ENCODE measurements around the gene KRTAP4-6.
"Not testable (repeated sequence)": the region's sequence is repeated elsewhere in the genome, so short reads cannot be mapped to it uniquely, and the experiment has no call there.

KRTAP4-6 gene

DNA sequence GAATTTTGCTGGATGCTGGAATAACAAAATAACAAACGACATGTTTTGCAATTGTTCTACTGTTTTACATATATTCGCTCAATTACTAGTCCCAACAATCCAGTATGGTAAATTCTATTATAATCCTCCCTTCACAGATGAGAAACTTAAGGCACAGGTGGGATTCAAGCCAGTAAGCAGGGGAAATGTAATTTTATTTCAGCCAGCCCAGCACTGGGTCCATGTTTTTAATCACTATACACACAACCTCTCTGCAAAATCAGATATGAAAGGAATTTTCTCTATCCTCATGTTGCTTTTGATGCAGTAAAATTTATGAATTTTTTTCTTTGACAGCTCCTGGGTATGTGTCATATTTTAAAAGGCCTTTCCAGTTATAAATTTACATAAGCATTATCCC is 4.9 kb upstream of the KRTAP4-6 start:
- no peak for DNase-seq

DNA sequence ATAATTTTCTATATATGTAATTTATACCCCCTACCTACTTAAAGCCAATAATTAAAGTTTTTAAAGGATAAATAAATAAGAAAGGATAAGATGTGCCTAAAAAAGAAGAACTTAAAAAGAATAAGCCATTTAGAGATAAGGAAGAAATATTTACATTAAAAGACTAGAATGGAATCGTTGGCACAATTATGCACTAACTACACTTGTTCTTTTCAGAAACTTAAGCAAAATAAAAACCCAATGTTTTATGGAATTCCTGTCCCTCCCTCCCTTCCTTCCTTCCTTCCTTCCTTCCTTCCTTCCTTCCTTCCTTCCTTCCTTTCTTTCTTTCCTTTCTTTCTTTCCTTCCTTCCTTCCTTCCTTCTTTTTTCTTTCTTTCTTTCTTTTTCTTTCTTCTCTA is 4.5 kb upstream of the KRTAP4-6 start:
- no peak for DNase-seq

DNA sequence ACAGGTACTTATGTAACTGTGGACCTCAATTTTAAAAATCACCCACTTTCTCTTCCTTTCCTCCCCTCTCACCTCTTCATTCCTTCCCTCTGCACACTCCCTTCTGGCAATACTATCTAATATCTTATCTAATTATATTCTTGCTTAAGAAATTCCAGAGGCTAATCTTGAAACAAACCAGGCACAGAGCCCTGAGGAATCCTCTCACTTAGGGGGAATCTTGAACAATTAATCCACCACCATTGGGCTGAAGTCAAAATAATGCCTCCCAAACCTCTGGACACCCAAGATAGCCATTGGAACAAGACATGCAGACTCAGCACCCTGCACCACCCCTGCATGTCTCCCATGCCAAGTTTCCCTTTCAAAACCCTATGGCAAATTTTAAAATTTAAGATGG is 1.0 kb upstream of the KRTAP4-6 start:
- DNase-seq = no peak

GRCh38 chr17:41139865-41140264 is 479 bp downstream of the KRTAP4-6 start:
- DNase-seq = not testable (repeated sequence)

DNA sequence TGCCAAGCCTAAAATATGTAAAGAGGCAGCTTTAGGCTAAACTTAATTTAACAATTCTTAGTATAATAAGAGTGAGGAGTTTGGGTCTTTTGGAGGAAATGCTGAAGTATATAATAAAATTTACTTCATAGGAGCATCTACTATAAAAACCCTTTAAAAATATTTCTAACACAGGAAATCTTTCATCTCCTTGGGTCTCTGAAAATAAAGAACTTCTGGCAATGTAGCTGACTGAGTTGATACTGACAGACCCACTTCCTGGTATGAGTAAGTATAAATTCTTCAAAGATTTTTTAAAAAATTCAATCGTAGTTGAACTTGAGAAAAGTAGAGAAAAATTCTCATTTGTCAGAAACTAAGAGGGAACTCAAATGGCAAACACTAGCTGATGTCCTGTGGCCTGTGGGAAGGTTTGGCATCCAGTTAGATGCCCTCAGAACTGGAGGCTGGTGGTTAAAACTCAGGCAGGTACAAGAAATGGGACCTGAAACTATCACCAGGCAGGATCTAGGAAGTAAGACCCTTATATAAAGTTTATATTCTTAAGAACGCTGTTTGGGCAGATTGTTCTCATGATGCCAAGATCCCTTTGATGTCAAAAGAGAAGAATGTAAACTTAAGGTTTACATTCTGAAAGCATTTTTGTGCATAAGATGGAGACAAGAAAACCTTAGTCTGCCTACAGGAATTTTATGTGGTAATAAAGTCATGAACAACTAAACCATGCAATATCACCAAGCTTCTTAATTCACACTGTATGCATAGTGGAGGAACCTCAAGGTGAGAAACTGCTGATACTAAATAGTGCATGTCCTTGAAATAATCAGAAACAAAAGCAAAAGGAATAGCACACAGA is 6.2 kb downstream of the KRTAP4-6 start:
- DNase-seq = no peak

GRCh38 chr17:41131979-41132378 is 8.4 kb downstream of the KRTAP4-6 start:
- DNase-seq = no peak

- DNase-seq = no peak
These were observed 13.0 kb downstream of the KRTAP4-6 start for GRCh38 chr17:41127371-41127770.

- no peak for DNase-seq
These were observed 13.9 kb downstream of the KRTAP4-6 start for GRCh38 chr17:41126412-41126811.

DNA sequence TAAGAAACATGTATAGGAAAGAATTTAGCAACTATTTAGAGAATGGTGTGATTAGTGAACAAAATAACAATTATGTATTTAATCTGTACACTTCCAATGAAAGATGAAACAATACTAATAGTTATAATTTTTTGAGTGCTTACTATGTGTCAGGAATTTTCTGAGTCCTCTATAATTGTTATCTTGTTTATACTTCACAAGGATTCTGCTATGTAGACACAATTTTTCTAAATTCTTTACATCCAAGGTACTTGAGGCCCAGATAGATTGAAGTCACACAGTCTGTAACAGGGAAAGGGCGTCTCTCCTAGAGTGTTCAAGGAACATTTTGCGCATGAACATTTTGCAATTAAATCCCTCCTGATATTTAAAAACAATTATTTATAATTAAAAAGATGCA is 15.3 kb downstream of the KRTAP4-6 start:
- DNase-seq = no peak

- DNase-seq = not testable (repeated sequence)
These were observed 16.4 kb downstream of the KRTAP4-6 start, which contains the start of gene KRTAP4-12 for GRCh38 chr17:41123991-41124371. TSS of gene KRTAP4-12 (minus strand) at chr17:41124182. CDS start at chr17:41124122, 60 bp downstream.

- DNase-seq = not testable (repeated sequence)
These were observed 16.9 kb downstream of the KRTAP4-6 start for GRCh38 chr17:41123292-41123990.

GRCh38 chr17:41121742-41122141 is 18.6 kb downstream of the KRTAP4-6 start:
- DNase-seq = no peak

DNA sequence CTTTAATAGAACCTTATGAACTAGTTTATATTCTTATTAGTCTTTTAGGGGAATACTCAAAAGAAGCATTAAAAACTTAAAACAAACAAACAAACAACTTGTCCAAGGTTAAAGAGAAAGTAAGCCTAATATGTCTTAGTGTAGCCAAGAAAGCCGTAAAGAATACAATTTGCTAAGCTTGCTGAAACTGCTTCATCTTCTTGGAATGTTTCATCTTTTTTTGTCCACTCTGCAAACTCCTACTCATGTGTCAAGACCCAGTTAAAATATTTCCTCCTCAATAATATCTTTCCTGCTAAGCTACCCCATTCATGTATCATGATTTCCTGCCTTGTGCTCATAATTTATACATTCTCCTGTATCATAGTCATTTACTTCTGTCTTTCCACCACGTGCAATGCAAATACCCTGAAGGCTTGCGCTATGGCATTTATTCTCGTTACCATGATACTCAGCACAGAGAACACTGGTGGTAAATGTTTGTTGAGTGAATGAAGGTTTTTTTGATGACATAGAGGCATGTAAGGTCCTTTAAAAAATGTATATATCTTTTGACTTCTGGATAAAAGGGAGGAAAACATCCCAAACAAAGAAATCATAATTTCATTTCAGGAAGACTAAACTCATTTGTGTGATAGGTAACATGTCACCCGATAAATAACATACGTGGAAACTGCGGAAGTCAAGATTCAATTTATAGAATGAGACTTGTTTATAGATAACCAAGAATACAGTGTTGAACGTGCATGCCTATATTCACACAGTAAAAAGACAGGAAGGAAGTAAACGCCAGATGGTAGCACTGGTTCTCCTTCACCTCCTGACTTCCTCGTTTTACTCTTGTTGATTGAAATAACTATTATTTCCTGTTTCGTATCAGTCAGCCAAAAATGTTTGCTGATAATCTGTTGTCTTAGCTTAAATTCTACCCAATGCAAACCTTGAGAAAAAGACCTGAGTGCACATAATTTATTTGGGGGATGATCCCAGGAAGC is 20.4 kb downstream of the KRTAP4-6 start:
- DNase-seq = not testable (repeated sequence)

- DNase-seq = no peak
These were observed 21.6 kb downstream of the KRTAP4-6 start for GRCh38 chr17:41118721-41119120.

DNA sequence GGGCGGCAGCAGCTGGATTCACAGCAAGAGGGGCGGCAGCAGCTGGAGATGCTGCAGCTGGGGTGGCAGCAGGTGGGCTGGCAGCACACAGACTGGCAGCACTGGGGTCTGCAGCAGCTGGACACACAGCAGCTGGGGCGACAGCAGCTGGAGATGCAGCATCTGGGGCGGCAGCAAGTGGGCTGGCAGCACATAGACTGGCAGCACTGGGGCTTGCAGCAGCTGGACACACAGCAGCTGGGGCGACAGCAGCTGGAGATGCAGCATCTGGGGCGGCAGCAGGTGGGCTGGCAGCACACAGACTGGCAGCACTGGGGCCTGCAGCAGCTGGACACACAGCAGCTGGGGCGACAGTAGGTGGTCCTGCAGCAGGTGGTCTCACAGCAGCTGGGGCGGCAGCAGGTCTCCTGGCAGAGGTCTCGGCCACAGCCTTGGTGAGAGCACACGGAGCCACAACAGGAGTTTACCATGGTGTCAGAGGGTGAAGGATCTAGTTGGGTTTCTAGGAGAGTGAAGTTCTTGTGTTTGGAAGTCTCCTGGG is 22.4 kb downstream of the KRTAP4-6 start, which contains the start of gene KRTAP4-11:
KRTAP4-11 (minus strand) TSS at position 528 of the 541 bp plus-strand sequence; CDS start at position 470, 58 bp downstream.
- not testable (repeated sequence) for DNase-seq

GRCh38 chr17:41116297-41116696 is 24.0 kb downstream of the KRTAP4-6 start:
- DNase-seq = no peak

GRCh38 chr17:41111151-41111885 is 29.0 kb downstream of the KRTAP4-6 start:
- DNase-seq = no peak

GRCh38 chr17:41108728-41109386 is 31.5 kb downstream of the KRTAP4-6 start:
- DNase-seq = not testable (repeated sequence)

DNA sequence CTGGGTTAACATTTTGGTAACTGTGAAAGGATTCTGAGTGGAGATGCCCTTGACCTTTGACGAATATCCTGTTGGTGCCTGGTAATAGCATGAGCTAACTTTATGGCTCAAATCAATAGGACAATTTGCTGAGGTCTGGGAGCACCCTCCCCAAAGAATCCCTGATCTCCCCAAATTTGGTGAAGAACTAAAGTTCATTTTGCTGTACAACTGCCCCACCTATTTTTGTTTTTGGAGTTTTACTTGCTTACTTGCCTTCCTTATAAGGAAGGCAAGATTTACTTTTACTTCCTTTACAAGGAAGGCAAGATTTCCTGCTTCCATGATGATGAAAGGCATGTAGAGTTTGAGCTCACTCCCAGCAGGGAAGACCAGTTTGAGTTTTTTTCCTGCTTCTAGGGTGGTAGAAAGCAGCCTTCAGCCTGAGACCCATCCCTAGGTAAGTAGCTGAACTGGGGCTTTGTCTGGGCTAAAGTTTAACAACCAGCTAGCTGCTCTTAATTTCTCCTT is 32.3 kb downstream of the KRTAP4-6 start:
- no peak for DNase-seq

- not testable (repeated sequence) for DNase-seq
These were observed 35.0 kb downstream of the KRTAP4-6 start, which contains the start of gene KRTAP4-9 for GRCh38 chr17:41105347-41105746. TSS of gene KRTAP4-9 (plus strand) at chr17:41105389. CDS start at chr17:41105389, 0 bp downstream.

Data from effector CD4-positive, alpha-beta T cell (primary cell).